Left ventricle myocardium inferior (tissue), 1 donor: ENCODE measurements around the gene AURKAIP1. TPM values are rescaled to one million over a fixed set of nuclear protein-coding genes. Genes with fewer than 3 reads are reported as not detected.

Experiments
- DNase-seq: peaks from one replicate; pipeline ENCODE4 v3.0.0-alpha.2; 2020
- H3K27ac ChIP-seq: fragments of 200-600 bp; replicated peaks from 2 replicates; pipeline ENCODE4 v1.8.0; 2021
- H3K27me3 ChIP-seq: fragments of 200-600 bp; 2 replicates; pipeline ENCODE4 v1.8.0; 2021; ENCODE audit warnings: low read depth
- H3K36me3 ChIP-seq: fragments of 200-600 bp; 2 replicates; pipeline ENCODE4 v1.8.0; 2021
- H3K4me1 ChIP-seq: fragments of 200-600 bp; 2 replicates; pipeline ENCODE4 v1.8.0; 2021
- H3K4me3 ChIP-seq: fragments of 200-600 bp; 2 replicates; pipeline ENCODE4 v1.8.0; 2021; ENCODE audit warnings: mild to moderate bottlenecking, moderate library complexity
- H3K9me3 ChIP-seq: fragments of 200-600 bp; replicated peaks from 2 replicates; pipeline ENCODE4 v1.8.0; 2021
- intact Hi-C: fragments of 100-400 bp; cut with micrococcal nuclease; formaldehyde crosslinking; loops from one replicate; pipeline ENCODE4 v1.11.0; 2022
- total RNA-seq: library from RNA; stranded (reverse); fragmentation: NEBNext Ultra II Directional; extraction: Animal tissue kit (Norgen Biotek cat#: 25700); gene quantifications from one replicate; pipeline ENCODE4 v1.2.1, GENCODE V29; 2021
- TF ChIP-seq, protein P1 (sequence below): fragments of 200-600 bp; IDR thresholded peaks from 2 replicates; pipeline ENCODE4 v1.8.0; 2021; ENCODE audit warnings: antibody characterized with exemption, mild to moderate bottlenecking, borderline replicate concordance
- donor health status: DM: no; HTN: yes; CAD: no; lungs with severe emphysema.

Gene AURKAIP1
- total RNA-seq, 1 donor from 2014 or later: 219 TPM

DNA sequence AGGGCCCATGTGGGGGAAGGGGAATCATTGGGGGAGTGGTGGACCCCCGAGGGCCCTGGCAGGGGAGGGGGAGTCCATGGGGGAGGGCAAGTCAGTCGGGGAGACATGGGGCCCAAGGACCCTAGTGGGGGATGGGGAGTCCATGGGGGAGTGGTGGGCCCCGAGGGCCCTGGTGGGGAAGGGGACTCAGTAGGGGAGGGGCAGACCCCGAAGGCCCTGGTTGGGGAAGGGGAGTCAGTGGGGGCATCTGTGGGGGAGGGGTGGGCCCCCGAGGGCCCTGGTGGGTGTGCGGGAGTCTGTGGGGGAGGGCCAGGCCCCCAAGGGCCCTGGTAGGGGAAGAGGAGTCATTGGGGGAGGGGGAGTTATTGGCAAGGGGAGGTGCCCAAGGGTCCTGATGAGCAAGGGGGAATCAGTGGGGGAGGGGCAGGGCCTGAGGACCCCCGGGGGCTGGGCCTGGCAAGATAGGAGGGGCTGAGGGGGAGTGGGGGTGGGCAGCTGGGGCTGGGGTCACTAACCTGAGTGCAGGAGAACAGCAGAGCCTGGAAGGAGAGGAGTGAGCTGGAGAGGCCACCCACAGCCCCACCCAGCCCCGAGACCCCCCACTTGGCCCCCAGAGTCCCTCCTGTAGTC, 18.7 kb downstream of the AURKAIP1 start:
- Histone ChIP-seq H3K4me1 (peaks cover 77% of the 10 kb centered on the region), H3K27ac (peak overlapping the region; percentile 84), H3K36me3 (no peaks in the 10 kb centered on the region), H3K27me3 (peaks cover 81% of the 10 kb centered on the region), H3K4me3 (peak overlapping the region; percentile 69), H3K9me3 (no peaks in the 10 kb centered on the region)
- no peak for DNase-seq
- TF ChIP-seq, protein P1, sequence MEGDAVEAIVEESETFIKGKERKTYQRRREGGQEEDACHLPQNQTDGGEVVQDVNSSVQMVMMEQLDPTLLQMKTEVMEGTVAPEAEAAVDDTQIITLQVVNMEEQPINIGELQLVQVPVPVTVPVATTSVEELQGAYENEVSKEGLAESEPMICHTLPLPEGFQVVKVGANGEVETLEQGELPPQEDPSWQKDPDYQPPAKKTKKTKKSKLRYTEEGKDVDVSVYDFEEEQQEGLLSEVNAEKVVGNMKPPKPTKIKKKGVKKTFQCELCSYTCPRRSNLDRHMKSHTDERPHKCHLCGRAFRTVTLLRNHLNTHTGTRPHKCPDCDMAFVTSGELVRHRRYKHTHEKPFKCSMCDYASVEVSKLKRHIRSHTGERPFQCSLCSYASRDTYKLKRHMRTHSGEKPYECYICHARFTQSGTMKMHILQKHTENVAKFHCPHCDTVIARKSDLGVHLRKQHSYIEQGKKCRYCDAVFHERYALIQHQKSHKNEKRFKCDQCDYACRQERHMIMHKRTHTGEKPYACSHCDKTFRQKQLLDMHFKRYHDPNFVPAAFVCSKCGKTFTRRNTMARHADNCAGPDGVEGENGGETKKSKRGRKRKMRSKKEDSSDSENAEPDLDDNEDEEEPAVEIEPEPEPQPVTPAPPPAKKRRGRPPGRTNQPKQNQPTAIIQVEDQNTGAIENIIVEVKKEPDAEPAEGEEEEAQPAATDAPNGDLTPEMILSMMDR: no peak
- intact Hi-C loops: no loop called here

DNA sequence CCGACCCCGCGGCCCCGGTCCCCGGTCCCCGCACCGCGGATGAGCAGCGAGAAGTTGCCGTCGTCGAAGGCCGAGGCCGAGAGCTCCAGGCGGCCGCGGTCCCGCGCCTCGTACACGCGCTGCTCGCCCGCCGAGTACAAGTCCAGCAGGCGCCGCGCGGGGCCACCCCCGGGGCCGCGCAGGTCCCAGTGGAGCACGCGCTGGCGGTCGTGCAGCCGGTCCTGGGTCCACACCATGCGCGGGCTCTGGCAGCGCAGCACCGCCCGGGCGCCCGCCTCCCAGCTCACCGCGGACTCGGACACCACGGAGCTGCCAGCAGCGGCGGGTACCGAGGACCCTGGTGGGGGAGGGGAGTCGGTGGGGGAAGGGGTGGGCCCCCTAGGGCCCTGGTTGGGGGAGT, 19.6 kb downstream of the AURKAIP1 start:
- no peak for DNase-seq
- intact Hi-C loops: no loop called here
- no peaks in the 10 kb centered on the region for H3K9me3 ChIP-seq
- peaks cover 79% of the 10 kb centered on the region for H3K27me3 ChIP-seq
- TF ChIP-seq, protein P1: no peak
- H3K4me1 ChIP-seq: peaks cover 73% of the 10 kb centered on the region
- H3K27ac ChIP-seq: peak overlapping the region; percentile 84
- H3K4me3 ChIP-seq: peak overlapping the region; percentile 69
- no peaks in the 10 kb centered on the region for H3K36me3 ChIP-seq

DNA sequence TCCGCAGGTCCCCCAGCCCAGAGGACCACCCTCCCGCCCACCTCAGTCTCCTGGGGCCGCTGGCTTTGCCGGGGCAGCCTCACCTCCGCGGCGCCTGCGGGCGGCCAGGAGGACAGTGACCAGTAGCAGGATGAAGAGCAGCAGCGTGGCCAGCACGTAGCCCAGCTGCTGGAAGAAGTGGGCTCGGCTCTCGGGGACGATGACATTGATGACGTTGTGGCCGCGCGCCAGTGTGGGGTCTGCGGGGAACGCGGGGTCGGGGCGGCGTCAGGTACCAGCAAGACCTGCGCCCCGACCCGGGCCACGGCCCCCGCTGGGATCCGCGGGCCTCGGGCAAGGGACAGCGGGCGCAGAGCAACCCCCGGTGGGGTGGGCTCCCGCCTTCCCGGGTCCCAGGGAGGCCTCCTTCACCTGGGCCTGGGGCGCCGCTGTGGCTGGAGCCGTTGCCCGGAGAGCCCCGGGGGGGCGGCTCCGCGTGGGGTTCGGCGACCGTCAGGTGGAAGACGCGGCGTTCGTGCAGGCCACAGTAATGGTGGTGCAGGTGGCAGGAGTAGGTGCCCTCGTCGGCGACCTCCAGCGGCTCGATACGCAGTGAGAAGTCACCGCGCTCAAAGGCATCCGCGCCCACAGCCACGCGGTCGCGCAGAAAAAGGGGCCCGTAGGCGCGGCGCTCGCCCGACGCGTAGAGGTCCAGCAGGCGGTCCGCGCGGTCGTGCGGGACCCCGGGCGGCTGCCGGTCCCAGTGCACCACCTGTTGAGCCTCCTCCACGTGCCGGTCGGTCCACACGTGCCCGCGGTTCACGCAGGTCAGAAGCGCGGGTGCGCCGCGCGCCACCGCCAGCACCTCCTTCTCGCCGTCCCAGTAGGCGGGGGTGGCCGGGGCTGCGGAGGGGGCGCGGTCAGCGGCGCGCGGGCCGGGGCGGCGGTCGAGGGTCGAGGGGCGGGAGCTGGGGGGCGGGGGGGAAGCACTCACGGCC, 20.4 kb downstream of the AURKAIP1 start:
- Histone ChIP-seq H3K27me3 (peaks cover 72% of the 10 kb centered on the region), H3K9me3 (no peaks in the 10 kb centered on the region), H3K27ac (peak overlapping the region; percentile 84), H3K4me1 (peaks cover 65% of the 10 kb centered on the region), H3K4me3 (peak overlapping the region; percentile 69), H3K36me3 (no peaks in the 10 kb centered on the region)
- TF ChIP-seq, protein P1: no peak
- no peak for DNase-seq
- intact Hi-C loops: no loop called here

DNA sequence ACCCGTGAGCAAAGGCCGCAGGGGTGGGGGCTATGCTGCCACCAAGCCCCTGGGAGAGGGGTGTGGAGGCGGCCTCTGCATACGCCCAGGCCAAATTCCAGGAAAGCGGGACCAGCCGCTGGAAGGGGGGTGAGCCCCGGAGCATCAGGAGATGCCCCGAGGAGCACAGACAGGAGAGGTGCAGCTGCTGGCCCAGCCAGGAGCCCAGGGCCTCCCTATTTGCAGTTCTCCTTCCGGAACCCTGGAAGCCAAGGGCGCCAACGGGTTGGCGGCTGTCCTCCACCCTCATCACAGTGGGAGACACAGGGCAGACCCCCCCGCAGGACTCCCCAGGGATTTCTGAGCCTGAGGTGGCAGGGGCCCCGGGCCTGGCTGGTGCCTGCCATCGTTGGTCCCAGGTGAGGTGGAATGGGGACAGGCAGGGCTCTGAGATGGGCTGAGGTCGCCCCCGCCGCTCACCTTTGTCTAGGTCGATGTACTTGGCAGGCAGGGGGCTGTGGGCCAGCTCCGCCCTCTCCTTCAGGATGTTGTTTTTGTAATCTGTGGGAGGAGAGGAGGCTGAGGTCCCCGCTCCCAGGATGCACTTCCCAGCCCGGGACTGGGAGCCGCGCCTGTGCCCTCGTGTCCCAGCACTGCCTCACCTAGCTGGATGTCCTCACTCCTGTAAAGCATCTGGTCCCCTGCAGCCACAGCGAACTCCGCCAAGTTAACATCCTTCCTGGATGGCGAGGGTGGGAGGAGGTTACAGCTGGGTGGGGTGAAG, 21.4 kb downstream of the AURKAIP1 start:
- TF ChIP-seq, protein P1: no peak
- intact Hi-C loops: no loop called here
- no peaks in the 10 kb centered on the region for H3K9me3 ChIP-seq
- peak overlapping the region; percentile 71 for H3K27ac ChIP-seq
- peaks cover 63% of the 10 kb centered on the region for H3K27me3 ChIP-seq
- no peak for DNase-seq
- peak overlapping the region; percentile 8 for H3K4me3 ChIP-seq
- H3K36me3 ChIP-seq: no peaks in the 10 kb centered on the region
- peaks cover 57% of the 10 kb centered on the region for H3K4me1 ChIP-seq

DNA sequence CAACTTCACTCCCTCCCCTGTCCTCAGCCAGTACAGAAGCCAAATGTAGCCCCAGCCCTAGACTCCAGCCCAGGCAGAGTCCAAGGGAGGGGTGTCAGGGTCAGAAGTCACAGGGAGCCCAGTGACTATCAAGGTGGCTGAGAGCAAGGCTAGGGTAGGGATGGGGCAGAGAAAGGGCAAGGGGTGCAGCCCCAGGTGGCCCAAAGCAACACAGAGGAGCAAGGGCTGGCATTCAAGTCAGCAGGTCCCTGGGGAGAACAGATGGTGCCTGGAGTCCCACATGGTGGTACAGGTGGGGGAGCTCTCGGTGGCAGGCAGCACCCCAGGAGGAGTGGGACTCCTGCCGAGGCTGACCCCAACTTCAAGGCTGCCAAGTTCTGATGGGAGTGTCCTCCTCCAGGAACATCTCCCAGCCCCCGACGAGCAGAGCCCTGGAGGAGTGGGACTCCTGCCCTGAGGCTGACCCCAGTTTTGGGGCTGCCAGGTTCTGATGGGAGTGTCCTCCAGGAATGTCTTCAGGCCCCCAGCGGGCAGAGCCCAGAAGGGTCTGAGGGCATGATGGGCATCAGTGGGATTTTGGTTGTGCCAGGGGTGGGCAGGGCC, 22.1 kb downstream of the AURKAIP1 start:
- Histone ChIP-seq H3K4me1 (peaks cover 59% of the 10 kb centered on the region), H3K4me3 (no peak overlapping the region), H3K36me3 (no peaks in the 10 kb centered on the region), H3K27ac (peak overlapping the region; percentile 71), H3K27me3 (peaks cover 56% of the 10 kb centered on the region), H3K9me3 (no peaks in the 10 kb centered on the region)
- no peak for DNase-seq
- intact Hi-C loops: no loop called here
- TF ChIP-seq, protein P1: no peak
